Stimulated activated naive CD4-positive, alpha-beta T cell treated with Interleukin-2 at 50 U/mL for 16 hours (primary cell): Measurements from ENCODE around the gene CLDND1.

Experiments
- DNase-seq: peaks from one replicate; lab custom pipeline; 2025; lab: John Stamatoyannopoulos, UW

The CLDND1 gene

GRCh38 chr3:98514948-98515347, 7.8 kb downstream of the CLDND1 start:
- no peak for DNase-seq

GRCh38 chr3:98513736-98514135, 9.0 kb downstream of the CLDND1 start:
- no peak for DNase-seq

GRCh38 chr3:98513091-98513511, 9.6 kb downstream of the CLDND1 start:
- DNase-seq: peak; percentile 4

- DNase-seq: no peak
These were observed 10.1 kb downstream of the CLDND1 start for GRCh38 chr3:98512576-98512975.

- DNase-seq: no peak
These were observed 14.1 kb downstream of the CLDND1 start for GRCh38 chr3:98508582-98508981.

GRCh38 chr3:98504539-98504938, 18.2 kb downstream of the CLDND1 start:
- no peak for DNase-seq

GRCh38 chr3:98501863-98502576, 20.7 kb downstream of the CLDND1 start:
- no peak for DNase-seq

GRCh38 chr3:98501270-98501669, 21.4 kb downstream of the CLDND1 start:
- no peak for DNase-seq

GRCh38 chr3:98500019-98500418, 22.7 kb downstream of the CLDND1 start:
- no peak for DNase-seq

GRCh38 chr3:98497381-98497780, 25.3 kb downstream of the CLDND1 start, which contains the start of gene OR5K2:
OR5K2 (plus strand) TSS chr3:98497681; CDS start chr3:98497681, 0 bp downstream.
- no peak for DNase-seq

GRCh38 chr3:98483626-98484025, 39.1 kb downstream of the CLDND1 start:
- DNase-seq: no peak

- DNase-seq: no peak
These were observed 39.8 kb downstream of the CLDND1 start for GRCh38 chr3:98482717-98483482.
